Fibroblast of villous mesenchyme (primary cell): ENCODE data around the gene SUPT20H. TPM values are rescaled to one million over a fixed set of nuclear protein-coding genes. Genes with fewer than 3 reads are reported as not detected.
A peak's percentile ranks its signal among the peaks of the same experiment; 100 is the strongest.

Experiments used
- DNase-seq: peaks from one replicate; pipeline ENCODE4 v3.0.0-alpha.2; 2010; ENCODE audit warnings: low read depth
- H3K4me3 ChIP-seq: 2 replicates; pipeline ENCODE4 v1.5.1; 2011; ENCODE audit warnings: low read depth, mild to moderate bottlenecking, low read length
- total RNA-seq: library from RNA; depleted of rRNA; stranded (reverse); fragments of >200 nt; gene quantifications from 2 replicates; pipeline ENCODE4 v1.2.3, GENCODE V29; 2012
- TF ChIP-seq, protein P1 (sequence below): IDR thresholded peaks from 2 replicates; pipeline ENCODE4 v1.5.1; 2012; ENCODE audit warnings: low read depth, mild to moderate bottlenecking, low read length; ENCODE audit not compliant: insufficient read depth

The SUPT20H gene
- total RNA-seq, 1 donor, result 105 TPM

DNA sequence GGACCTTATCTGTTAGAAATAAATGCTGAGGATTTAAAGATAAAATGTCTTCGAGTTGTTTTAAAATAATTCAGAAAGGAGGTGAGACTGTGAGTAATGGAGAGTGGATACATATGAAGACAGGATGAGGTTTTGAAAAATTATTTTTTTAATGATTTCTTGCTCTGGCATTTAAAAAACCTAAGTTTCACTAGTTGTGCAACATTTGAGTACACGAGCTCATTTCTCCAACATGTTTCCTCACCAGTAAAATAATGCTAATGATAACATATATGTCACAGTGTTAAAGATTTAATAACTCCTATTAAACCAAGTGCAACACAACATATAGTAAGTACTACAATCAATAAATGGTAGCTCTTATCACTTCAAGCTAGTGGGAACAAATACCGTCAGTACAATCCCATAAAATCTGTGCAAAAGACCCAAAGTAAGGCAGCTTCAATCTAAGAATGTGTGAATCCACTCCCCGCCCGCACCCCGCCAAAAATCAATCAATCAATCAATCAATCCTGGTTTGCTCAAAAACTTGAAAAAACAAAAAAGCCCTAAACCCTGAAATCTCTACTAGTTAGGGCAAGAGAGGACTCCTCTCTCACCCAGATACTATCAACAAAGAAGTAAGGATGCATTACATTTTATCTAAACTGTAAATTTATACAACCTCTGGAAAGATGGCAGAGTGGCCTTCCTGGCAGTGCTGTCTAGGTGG, 61.6 kb downstream of the SUPT20H start:
- TF ChIP-seq, protein P1, sequence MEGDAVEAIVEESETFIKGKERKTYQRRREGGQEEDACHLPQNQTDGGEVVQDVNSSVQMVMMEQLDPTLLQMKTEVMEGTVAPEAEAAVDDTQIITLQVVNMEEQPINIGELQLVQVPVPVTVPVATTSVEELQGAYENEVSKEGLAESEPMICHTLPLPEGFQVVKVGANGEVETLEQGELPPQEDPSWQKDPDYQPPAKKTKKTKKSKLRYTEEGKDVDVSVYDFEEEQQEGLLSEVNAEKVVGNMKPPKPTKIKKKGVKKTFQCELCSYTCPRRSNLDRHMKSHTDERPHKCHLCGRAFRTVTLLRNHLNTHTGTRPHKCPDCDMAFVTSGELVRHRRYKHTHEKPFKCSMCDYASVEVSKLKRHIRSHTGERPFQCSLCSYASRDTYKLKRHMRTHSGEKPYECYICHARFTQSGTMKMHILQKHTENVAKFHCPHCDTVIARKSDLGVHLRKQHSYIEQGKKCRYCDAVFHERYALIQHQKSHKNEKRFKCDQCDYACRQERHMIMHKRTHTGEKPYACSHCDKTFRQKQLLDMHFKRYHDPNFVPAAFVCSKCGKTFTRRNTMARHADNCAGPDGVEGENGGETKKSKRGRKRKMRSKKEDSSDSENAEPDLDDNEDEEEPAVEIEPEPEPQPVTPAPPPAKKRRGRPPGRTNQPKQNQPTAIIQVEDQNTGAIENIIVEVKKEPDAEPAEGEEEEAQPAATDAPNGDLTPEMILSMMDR, result no peak
- H3K4me3 ChIP-seq, result peak overlapping the region; percentile 98
- peak; percentile 17 for DNase-seq

DNA sequence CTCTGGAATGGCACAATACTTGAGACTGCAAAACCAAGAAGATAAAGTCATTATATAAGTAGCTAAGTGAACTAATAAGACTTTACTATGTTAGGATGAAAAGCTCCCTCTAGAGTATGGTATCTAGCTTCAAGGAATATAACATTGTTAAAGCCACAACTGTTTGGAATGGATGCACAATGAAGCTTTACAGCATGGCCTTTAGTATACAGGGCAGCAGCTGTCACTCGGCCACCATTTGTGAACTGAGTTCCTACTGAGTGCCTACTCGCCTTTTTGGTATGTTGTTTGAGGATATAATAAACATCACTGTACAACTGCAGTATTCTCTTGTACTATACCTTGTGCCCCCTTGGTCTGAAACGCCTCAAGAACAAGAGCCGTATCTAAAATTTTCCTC, 67.1 kb downstream of the SUPT20H start:
- H3K4me3 ChIP-seq, result no peak overlapping the region
- DNase-seq, result no peak
- TF ChIP-seq, protein P1, result no peak

DNA sequence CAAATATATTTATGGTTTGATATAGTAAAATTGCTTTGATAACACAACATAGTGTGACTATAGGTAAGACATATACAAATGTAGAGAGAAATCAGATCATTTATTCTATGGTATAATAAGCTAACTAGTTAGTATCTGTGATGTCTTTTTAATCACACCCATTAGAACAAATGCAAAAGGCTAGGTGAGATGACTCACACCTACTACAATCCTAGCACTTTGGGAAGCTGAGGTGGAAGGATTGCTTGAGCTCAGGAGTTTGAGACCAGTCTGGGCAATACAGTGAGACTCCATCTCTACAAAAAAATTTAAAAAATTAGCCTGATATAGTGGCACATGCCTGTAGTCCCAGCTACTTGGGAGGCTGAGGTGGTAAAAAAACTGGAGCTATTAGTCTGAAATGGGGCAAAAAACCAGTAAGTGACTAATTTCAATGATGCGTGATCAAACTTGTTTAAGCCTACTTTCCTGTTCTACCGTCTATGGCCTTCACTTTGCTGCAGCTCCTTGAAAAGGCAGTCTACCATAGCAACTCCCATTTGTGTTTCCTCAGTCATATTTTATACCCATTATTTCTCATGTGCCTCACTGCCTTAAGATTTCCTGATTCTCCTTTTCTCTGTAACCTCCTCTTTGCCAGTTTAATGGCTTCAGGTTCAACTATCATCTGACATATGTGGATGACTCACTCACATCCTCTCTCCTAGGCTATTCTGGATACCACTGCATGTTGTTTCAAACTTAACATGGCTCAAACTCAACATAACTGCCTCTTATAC, 72.8 kb downstream of the SUPT20H start:
- TF ChIP-seq, protein P1, result no peak
- DNase-seq, result peak; percentile 19

DNA sequence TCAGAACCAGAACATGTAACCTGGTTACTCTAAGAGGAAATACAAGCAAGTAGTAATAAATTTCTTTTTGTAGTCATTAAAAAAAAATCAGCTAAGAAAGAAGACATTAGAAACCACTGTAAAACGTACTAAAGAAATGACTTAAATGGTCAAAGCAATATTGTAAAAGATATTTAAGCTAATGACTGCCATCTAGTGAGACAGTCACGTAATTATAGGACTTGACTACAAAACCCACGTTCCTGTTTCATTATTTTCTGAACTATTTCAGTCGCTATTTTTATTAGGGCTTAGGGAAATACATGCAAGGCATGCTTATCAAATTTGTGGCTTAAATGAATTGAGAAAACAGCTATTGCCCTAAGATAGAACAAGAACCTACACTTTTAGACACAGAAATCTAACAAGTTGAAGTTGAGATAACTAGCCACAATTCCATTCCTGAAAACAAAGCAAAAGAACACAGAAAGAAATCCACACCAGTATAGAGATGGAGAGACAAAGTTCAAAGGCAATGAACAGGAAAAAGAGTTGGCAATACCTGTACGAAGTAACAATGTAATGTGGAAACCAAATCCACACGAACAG, 78.2 kb downstream of the SUPT20H start:
- peak; percentile 79 for DNase-seq

More for the DNA sequence above, 72.8 kb downstream of the SUPT20H start:
- no peak overlapping the region for H3K4me3 ChIP-seq

DNA sequence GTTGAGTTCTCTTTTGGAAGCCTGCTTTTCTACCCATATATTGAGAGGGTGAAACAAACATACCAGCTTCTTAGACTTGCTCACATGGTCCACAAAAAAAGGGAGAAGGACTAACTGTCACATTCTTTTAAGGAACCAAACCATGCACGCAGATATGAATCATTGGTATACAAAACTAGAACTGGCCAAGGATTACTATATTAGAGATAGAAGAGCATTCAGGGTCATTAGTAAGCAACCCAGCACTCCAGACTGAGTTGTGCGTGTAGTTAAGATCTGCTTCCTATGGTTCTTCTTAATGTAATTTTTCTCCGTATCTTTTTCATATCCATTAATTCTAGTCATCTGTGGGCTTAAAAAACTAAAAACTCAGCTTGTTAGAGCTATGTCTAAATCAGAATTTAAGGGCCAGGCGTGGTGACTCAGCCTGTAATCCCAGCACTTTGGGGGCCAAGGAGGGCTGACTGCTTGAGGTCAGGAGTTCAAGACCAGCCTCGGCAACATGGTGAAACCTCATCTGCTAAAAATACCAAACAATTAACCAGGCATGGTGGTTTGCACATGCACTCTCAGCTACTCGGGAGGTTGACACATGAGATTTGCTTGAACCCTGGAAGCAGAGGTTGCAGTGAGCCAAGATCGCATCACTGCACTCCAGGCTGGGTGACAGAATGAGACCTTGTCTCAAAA, 80.0 kb downstream of the SUPT20H start:
- peak; percentile 35 for DNase-seq
- TF ChIP-seq, protein P1, result no peak
- no peak overlapping the region for H3K4me3 ChIP-seq

More for the DNA sequence above, 78.2 kb downstream of the SUPT20H start:
- TF ChIP-seq, protein P1, result peak; percentile 57
- H3K4me3 ChIP-seq, result no peak overlapping the region

DNA sequence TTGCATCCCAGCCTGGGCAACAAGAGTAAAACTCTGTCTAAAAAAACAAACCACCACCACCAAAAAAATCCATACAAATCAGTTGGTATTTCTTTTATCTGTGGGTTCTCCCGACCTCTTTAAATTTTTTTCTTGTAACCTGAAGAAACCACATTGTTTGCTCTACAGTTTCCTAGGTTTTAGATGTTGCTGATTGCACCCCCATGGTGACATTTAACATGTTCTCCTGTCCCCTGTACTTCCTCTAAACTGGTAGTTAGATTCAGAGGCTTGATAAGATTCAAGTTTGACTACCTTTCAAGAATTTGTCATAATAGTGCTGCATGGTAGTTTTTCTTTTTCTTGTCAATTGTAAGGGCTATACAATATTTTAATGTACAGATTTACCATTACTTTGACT, 84.3 kb downstream of the SUPT20H start:
- no peak overlapping the region for H3K4me3 ChIP-seq
- TF ChIP-seq, protein P1, result no peak
- no peak for DNase-seq
